Ovary (tissue), 3 donors: ENCODE measurements around the gene PRKCE.

Source experiments
- EP300 ChIP-seq: sonication (generic); formaldehyde crosslinking; IDR thresholded peaks from one replicate; pipeline ENCODE4 v1.6.1; 2017; ENCODE audit warnings: antibody characterized with exemption
- POLR2A ChIP-seq: fragments of 450-650 bp; IDR thresholded peaks from one replicate; pipeline ENCODE4 v1.6.1; 2017; ENCODE audit warnings: antibody characterized with exemption, mild to moderate bottlenecking, moderate library complexity
- TF ChIP-seq, protein P1 (sequence below), 3 donors: fragments of 450-650 bp in 2 of 3; fragments of 200-600 bp in 1 of 3; IDR thresholded peaks; one replicate each; pipeline versions ENCODE4 v1.5.1 to v1.8.0; 2016 to 2022; ENCODE audit warnings: antibody characterized with exemption in 3 of 3, mild to moderate bottlenecking in 1 of 3
- donor health status: DM: no; HTN: no; CAD: no.

DNA sequence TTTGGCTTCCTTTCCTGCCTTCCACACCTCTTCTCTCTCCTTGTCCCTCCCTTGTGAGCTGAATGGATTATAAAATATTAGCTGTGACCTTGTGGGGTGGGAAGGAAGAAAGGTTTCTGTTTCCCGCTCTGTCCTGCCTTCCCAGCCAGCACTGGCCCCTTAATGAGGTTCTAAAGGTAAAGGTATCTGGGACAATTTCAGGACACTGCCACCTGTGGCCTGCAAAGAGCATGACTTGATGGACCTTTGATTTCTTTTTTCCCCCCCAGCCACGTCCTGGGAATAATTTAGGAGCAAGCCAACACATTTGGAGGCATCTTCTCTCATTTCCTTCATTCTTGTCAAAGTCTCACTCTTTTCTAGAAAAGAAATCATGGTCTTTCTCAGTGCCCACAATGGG, 399.0 kb downstream of the PRKCE start:
- no peak for TF ChIP-seq POLR2A
- TF ChIP-seq, protein P1, sequence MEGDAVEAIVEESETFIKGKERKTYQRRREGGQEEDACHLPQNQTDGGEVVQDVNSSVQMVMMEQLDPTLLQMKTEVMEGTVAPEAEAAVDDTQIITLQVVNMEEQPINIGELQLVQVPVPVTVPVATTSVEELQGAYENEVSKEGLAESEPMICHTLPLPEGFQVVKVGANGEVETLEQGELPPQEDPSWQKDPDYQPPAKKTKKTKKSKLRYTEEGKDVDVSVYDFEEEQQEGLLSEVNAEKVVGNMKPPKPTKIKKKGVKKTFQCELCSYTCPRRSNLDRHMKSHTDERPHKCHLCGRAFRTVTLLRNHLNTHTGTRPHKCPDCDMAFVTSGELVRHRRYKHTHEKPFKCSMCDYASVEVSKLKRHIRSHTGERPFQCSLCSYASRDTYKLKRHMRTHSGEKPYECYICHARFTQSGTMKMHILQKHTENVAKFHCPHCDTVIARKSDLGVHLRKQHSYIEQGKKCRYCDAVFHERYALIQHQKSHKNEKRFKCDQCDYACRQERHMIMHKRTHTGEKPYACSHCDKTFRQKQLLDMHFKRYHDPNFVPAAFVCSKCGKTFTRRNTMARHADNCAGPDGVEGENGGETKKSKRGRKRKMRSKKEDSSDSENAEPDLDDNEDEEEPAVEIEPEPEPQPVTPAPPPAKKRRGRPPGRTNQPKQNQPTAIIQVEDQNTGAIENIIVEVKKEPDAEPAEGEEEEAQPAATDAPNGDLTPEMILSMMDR (IDR thresholded peaks at IDR 0.05), result no peak
- TF ChIP-seq EP300, result no peak
